Endothelial cell of umbilical vein (primary cell): ENCODE measurements around the gene VSX2. TPM values are rescaled to one million over a fixed set of nuclear protein-coding genes. Genes with fewer than 3 reads are reported as not detected.

Experiments
- BruUV-seq: library from RNA; stranded (reverse); fragments of 400-500 nt; replicated peaks from 2 replicates; lab custom pipeline; 2021; lab: Mats Ljungman, UMichigan
- CTCF ChIA-PET: fragments of 300-600, 350-600 bp; sonication (Branson Sonifier 250); formaldehyde crosslinking; loops from one replicate; lab custom pipeline; 2021; ENCODE audit warnings: antibody characterized with exemption, inconsistent platforms; lab: Charles Lee
- POLR2A ChIA-PET: fragments of 300-600, 350-600 bp; sonication (Branson Sonifier 250); formaldehyde crosslinking; loops from one replicate; lab custom pipeline; 2021; ENCODE audit warnings: antibody characterized with exemption, inconsistent platforms; lab: Charles Lee
- DNase-seq: peaks from one replicate; pipeline ENCODE4 v3.0.0-alpha.2; 2011; ENCODE audit warnings: low read depth, low spot score
- FAIRE-seq: peaks from 2 replicates; lab custom pipeline; 2011; peaks lifted over from hg19 to GRCh38; lab: Jason Lieb, UNC
- H2AFZ ChIP-seq: 2 replicates; pipeline ENCODE4 v1.6.0; 2012; ENCODE audit warnings: low read depth, low read length, control low read depth, inconsistent platforms
- H3K27ac ChIP-seq: 2 replicates; pipeline ENCODE4 v1.5.1; 2011; ENCODE audit warnings: low read depth, mild to moderate bottlenecking, control low read depth, low read length, moderate library complexity; ENCODE audit not compliant: insufficient read depth
- H3K27me3 ChIP-seq, 2 experiments: 2 replicates each; pipeline versions ENCODE4 v1.6.0 to v1.6.1; 2011; ENCODE audit warnings: low read length in 2 of 2, mixed read lengths in 1 of 2; ENCODE audit not compliant: control insufficient read depth in 2 of 2, insufficient read depth in 2 of 2
- H3K36me3 ChIP-seq, 2 experiments: 2 replicates in 1 of 2; 3 replicates in 1 of 2; pipeline ENCODE4 v1.5.1; 2011; ENCODE audit warnings: low read length in 2 of 2, mild to moderate bottlenecking in 1 of 2, moderate library complexity in 1 of 2; ENCODE audit not compliant: control insufficient read depth in 2 of 2, insufficient read depth in 2 of 2; ENCODE audit errors: extremely low read depth in 1 of 2
- H3K4me1 ChIP-seq: 3 replicates; pipeline ENCODE4 v1.5.1; 2011; ENCODE audit warnings: mild to moderate bottlenecking, low read length; ENCODE audit not compliant: control insufficient read depth, insufficient read depth; ENCODE audit errors: extremely low read depth
- H3K4me2 ChIP-seq: 2 replicates; pipeline ENCODE4 v1.6.1; 2011; ENCODE audit warnings: low read length, control low read depth, mixed read lengths; ENCODE audit not compliant: insufficient read depth
- H3K4me3 ChIP-seq, 3 experiments: fragments of 200-600 bp in 1 of 3; sonication (generic), shearing (Covaris generic) in 1 of 3; replicated peaks in 1 of 3; 2 replicates each; pipeline ENCODE4 v1.5.1; 2011 to 2016; ENCODE audit warnings: control low read depth in 3 of 3, low read length in 3 of 3, mild to moderate bottlenecking in 2 of 3, inconsistent platforms in 1 of 3, low read depth in 1 of 3, moderate library complexity in 1 of 3; ENCODE audit not compliant: insufficient read depth in 1 of 3
- H3K79me2 ChIP-seq: 2 replicates; pipeline ENCODE4 v1.6.0; 2012; ENCODE audit warnings: low read length, inconsistent platforms; ENCODE audit not compliant: control insufficient read depth, insufficient read depth
- H3K9ac ChIP-seq: replicated peaks from 2 replicates; pipeline ENCODE3; 2011; ENCODE audit warnings: low read length, control low read depth; ENCODE audit not compliant: insufficient read depth; ENCODE audit errors: extremely low read depth
- H3K9me1 ChIP-seq: replicated peaks from 3 replicates; pipeline ENCODE4 v1.6.0; 2011; ENCODE audit warnings: mild to moderate bottlenecking, low read length; ENCODE audit not compliant: control insufficient read depth, insufficient read depth; ENCODE audit errors: extremely low read depth
- H3K9me3 ChIP-seq: replicated peaks from 2 replicates; pipeline ENCODE4 v1.5.1; 2012; ENCODE audit warnings: low read length, inconsistent platforms; ENCODE audit not compliant: control insufficient read depth, insufficient read depth
- H4K20me1 ChIP-seq: replicated peaks from 2 replicates; pipeline ENCODE3; 2011; ENCODE audit warnings: mild to moderate bottlenecking, low read length; ENCODE audit not compliant: control insufficient read depth, insufficient read depth; ENCODE audit errors: extremely low read depth
- CTCF ChIP-seq, 2 donors: IDR thresholded peaks; 1 replicate in 1 of 2; 2 replicates in 1 of 2; pipeline ENCODE4 v1.5.1; 2011; ENCODE audit warnings: low read length in 2 of 2, mild to moderate bottlenecking in 2 of 2, moderate library complexity in 2 of 2, control low read depth in 1 of 2, inconsistent platforms in 1 of 2, low read depth in 1 of 2; ENCODE audit not compliant: insufficient read depth in 1 of 2; ENCODE audit errors: extremely low read depth in 1 of 2
- EZH2 ChIP-seq: IDR thresholded peaks from 2 replicates; pipeline ENCODE4 v1.6.1; 2012; ENCODE audit warnings: borderline replicate concordance, low read depth, mild to moderate bottlenecking, moderate library complexity, low read length, inconsistent platforms; ENCODE audit not compliant: severe bottlenecking
- GATA2 ChIP-seq: IDR thresholded peaks from 2 replicates; pipeline ENCODE4 v1.7.0; 2011; ENCODE audit warnings: low read depth, mild to moderate bottlenecking, moderate library complexity, mixed read lengths, low read length; ENCODE audit not compliant: insufficient read length, insufficient read depth
- JUN ChIP-seq: IDR thresholded peaks from 2 replicates; pipeline ENCODE4 v1.6.1; 2011; ENCODE audit warnings: borderline replicate concordance, low read depth; ENCODE audit not compliant: insufficient read length, insufficient read depth
- MYC ChIP-seq: IDR thresholded peaks from one replicate; pipeline ENCODE4 v1.6.1; 2011; ENCODE audit warnings: mild to moderate bottlenecking, low read depth, low read length
- POLR2A ChIP-seq: IDR thresholded peaks from 2 replicates; pipeline ENCODE4 v1.6.1; 2012; ENCODE audit warnings: low read depth, mild to moderate bottlenecking, control low read depth, low read length
- dilution Hi-C: fragments of 300-500 bp; cut with MboI; formaldehyde crosslinking; loops from one replicate; pipeline ENCODE4 v1.15.0; 2019; ENCODE audit warnings: low sequenced_read_pairs; ENCODE audit not compliant: extremely low pct_ligation_motif_present
- intact Hi-C: fragments of 100-400 bp; cut with micrococcal nuclease; formaldehyde crosslinking; loops from one replicate; pipeline ENCODE4 v1.10.0; 2022
- polyA plus RNA-seq, 4 experiments: library from polyadenylated mRNA; depleted of rRNA in 3 of 4; stranded (reverse) in 3 of 4; unstranded in 1 of 4; fragments of >200 nt; gene quantifications; 2 replicates each; pipeline versions ENCODE4 v1.2.1 to v1.2.3, GENCODE V29; 2011 to 2012; ENCODE audit warnings: missing spikeins in 1 of 4
- total RNA-seq: library from RNA; stranded (reverse); gene quantifications from 2 replicates; pipeline ENCODE4 v1.2.3, GENCODE V29; 2021
- TF ChIP-seq, protein P1 (sequence below): IDR thresholded peaks from 2 replicates; pipeline ENCODE4 v1.6.1; 2011; ENCODE audit not compliant: insufficient read depth, insufficient read length

The VSX2 gene
- total and polyA plus RNA-seq, 2 donors (not counting 3 experiments of a cell fraction or from before 2014, with no cell fraction given), result not detected

DNA sequence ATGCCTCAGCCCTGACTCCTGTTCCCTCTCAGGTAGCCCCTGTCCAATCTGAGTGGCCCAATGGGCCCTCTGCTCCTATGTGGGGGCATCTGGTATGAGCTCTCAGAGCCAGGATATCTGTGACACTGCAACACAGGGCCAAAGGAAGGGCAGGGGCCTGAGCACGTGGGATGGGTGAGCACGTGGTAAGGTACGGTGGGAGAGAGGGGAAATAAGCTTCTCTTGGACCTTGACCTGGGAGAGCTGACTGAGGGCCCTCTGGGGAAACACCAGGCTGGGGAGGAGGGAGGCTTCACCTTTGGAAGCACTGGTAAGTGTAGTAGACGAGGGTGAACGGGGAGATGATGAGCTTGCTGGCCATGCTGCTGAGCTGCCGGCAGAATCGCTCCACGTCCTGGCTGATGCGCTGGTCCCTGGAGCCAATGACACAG, 56.8 kb downstream of the VSX2 start:
- CTCF ChIA-PET, result interaction anchor here (0.8 to 1.1 kb wide), 2 partner anchors 12 to 183 kb away, joined by 3 read pairs; no protein-coding TSS in a partner anchor
- no peaks in the 10 kb centered on the region for H3K27me3 ChIP-seq
- no peak overlapping the region for H2AFZ ChIP-seq
- dilution Hi-C loops (no loop called here), intact Hi-C loops (no loop called here)
- no peaks in the 10 kb centered on the region for H3K9me3 ChIP-seq
- POLR2A ChIA-PET, result no interaction called here
- no peak overlapping the region for H3K9ac ChIP-seq
- BruUV-seq, result no TSS peak
- no peak overlapping the region for H3K4me3 ChIP-seq
- FAIRE-seq, result no peak
- H3K4me1 ChIP-seq, result peaks cover 19% of the 10 kb centered on the region
- peaks cover 2% of the 10 kb centered on the region for H4K20me1 ChIP-seq
- peaks cover 23% of the 10 kb centered on the region for H3K79me2 ChIP-seq
- peaks cover 0 to 49% of the 10 kb centered on the region in 2 experiments for H3K36me3 ChIP-seq
- no peaks in the 10 kb centered on the region for H3K9me1 ChIP-seq
- H3K27ac ChIP-seq, result no peak overlapping the region
- DNase-seq, result no peak
- H3K4me2 ChIP-seq, result no peak overlapping the region
- TF ChIP-seq GATA2, result no peak
- TF ChIP-seq, protein P1, sequence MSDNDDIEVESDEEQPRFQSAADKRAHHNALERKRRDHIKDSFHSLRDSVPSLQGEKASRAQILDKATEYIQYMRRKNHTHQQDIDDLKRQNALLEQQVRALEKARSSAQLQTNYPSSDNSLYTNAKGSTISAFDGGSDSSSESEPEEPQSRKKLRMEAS, result no peak

DNA sequence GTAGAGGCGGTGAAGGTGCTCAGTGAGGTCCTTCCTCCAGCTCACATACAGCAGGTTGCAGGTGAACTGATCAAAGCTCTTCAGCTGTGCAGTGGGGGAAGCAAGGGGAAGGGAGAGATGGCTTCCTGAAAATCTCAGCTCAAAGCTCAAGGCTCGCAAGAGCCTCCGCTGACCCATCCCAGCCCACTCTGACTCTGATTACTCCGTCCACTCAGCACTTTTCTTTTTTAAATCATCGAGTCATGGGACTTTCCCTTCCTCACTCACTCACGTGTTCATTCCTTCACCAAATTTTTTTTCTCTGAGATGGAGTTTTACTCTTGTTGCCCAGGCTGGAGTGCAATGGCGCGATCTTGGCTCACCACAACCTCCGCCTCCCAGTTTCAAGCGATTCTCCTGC, 58.7 kb downstream of the VSX2 start:
- H3K9ac ChIP-seq, result no peak overlapping the region
- no peak overlapping the region for H3K4me3 ChIP-seq
- dilution Hi-C loops (no loop called here), intact Hi-C loops (loop anchor here (2.0 kb wide), 1 partner anchor 41 kb away; no protein-coding TSS in a partner anchor)
- BruUV-seq, result no TSS peak
- DNase-seq (no peak), FAIRE-seq (no peak)
- peaks cover 40% of the 10 kb centered on the region for H3K79me2 ChIP-seq
- H2AFZ ChIP-seq, result no peak overlapping the region
- H3K9me1 ChIP-seq, result no peaks in the 10 kb centered on the region
- no peak overlapping the region for H3K27ac ChIP-seq
- H3K27me3 ChIP-seq, result no peaks in the 10 kb centered on the region
- POLR2A ChIA-PET, result no interaction called here
- H3K4me1 ChIP-seq, result peaks cover 26% of the 10 kb centered on the region
- H4K20me1 ChIP-seq, result peaks cover 2% of the 10 kb centered on the region
- H3K4me2 ChIP-seq, result no peak overlapping the region
- CTCF ChIA-PET, result no interaction called here
- H3K9me3 ChIP-seq, result no peaks in the 10 kb centered on the region
- H3K36me3 ChIP-seq, result peaks cover 0 to 34% of the 10 kb centered on the region in 2 experiments
- TF ChIP-seq POLR2A (no peak), MYC (no peak), EZH2 (no peak), CTCF (IDR thresholded peaks at IDR 0.05; ENCODE audit: extremely low read depth in 1 of 2, insufficient read depth in 1 of 2, low read depth in 1 of 2, low read length in 2 of 2) (no peak), JUN (no peak)
- TF ChIP-seq, protein P1, result no peak
